Measurements from ENCODE around the gene VTI1A.

DNA sequence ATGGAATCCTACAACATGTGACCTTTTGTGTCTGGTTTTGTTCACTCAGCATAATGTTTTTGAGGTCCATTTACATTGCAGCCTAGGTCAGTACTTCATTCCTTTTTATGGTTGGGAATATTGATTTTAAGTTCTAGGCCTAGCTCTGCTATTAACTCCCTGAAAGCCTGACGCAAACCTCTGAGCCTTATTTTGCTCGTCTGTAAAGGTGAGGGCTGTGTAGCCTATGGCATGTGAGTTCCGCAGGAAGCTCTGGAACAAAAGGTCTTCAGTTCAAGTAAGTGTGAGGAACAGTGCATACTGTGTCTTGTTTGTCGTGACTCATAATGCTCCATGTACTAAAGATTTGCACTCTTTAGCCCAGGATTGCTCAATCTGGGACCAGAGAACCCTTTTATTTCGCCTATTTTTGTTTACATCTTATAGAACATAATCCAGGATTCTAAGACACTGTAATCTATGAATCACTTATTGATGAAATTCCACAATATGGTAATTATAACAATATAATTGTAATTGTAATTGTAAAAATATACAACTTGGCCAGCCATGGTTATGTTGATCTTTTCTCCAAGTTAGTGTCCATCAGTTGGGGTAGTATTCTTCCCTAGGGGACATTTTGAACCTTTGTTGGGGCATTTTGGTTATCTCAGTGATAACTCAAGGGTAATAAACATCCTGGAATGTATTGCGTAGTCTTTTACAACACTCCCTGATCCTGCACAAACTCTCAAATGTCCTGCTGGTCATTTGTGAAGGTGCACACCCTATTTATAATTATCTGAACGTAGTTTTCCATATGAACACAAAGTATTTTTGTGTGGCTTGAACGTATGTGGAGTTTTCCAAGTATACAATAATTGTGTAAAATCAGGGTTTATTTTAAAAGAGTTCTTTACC, 184.7 kb downstream of the VTI1A start:
- TF ChIP-seq, protein P1, sequence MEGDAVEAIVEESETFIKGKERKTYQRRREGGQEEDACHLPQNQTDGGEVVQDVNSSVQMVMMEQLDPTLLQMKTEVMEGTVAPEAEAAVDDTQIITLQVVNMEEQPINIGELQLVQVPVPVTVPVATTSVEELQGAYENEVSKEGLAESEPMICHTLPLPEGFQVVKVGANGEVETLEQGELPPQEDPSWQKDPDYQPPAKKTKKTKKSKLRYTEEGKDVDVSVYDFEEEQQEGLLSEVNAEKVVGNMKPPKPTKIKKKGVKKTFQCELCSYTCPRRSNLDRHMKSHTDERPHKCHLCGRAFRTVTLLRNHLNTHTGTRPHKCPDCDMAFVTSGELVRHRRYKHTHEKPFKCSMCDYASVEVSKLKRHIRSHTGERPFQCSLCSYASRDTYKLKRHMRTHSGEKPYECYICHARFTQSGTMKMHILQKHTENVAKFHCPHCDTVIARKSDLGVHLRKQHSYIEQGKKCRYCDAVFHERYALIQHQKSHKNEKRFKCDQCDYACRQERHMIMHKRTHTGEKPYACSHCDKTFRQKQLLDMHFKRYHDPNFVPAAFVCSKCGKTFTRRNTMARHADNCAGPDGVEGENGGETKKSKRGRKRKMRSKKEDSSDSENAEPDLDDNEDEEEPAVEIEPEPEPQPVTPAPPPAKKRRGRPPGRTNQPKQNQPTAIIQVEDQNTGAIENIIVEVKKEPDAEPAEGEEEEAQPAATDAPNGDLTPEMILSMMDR (IDR thresholded peaks at IDR 0.05): no peak
- no peak for TF ChIP-seq POLR2A (IDR thresholded peaks at IDR 0.05)

Measured in uterus (tissue), 2 donors.